HUES48 (cell line): ENCODE results near the gene TXNRD1.
"Not testable (repeated sequence)": the region's sequence is repeated elsewhere in the genome, so short reads cannot be mapped to it uniquely, and the experiment has no call there.

Experiments used
- H3K27ac ChIP-seq: one replicate; pipeline ENCODE4 v1.7.0; 2013; ENCODE audit warnings: low read depth, low read length, inconsistent platforms
- H3K27me3 ChIP-seq: 2 replicates; pipeline ENCODE4 v1.6.1; 2013; ENCODE audit warnings: mild to moderate bottlenecking, low read length; ENCODE audit not compliant: control insufficient read depth, insufficient read depth
- H3K36me3 ChIP-seq: 2 replicates; pipeline ENCODE4 v1.6.1; 2013; ENCODE audit warnings: low read length; ENCODE audit not compliant: control insufficient read depth, insufficient read depth
- H3K4me1 ChIP-seq: 2 replicates; pipeline ENCODE4 v1.6.1; 2013; ENCODE audit warnings: mild to moderate bottlenecking, low read length; ENCODE audit not compliant: control insufficient read depth, insufficient read depth
- H3K4me3 ChIP-seq: 2 replicates; pipeline ENCODE4 v1.5.1; 2013; ENCODE audit warnings: mild to moderate bottlenecking, low read depth, low read length
- H3K9ac ChIP-seq: 2 replicates; pipeline ENCODE4 v1.6.1; 2013; ENCODE audit warnings: mild to moderate bottlenecking, low read depth, low read length, moderate library complexity
- H3K9me3 ChIP-seq: 2 replicates; pipeline ENCODE4 v1.6.1; 2013; ENCODE audit warnings: low read length; ENCODE audit not compliant: control insufficient read depth, insufficient read depth

Gene TXNRD1

DNA sequence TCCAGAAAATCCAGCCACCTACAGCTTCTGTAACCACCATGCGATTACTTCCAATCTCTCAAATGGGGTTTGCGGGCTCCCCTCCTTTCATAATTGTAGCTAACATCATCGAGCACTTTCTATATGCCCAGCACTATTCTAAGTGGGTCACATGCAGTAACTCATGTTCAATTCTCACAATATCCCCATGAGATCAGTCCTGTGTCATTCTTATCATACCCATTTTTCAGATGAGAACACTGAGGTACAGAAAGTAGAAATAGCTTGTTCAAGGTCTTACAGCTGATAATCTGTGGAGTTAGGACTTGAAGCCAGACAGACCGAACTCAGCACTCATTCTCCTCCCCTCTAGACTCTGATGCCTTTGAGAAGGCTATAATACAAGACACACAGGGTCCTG lies 162.8 kb downstream of the TXNRD1 start:
- Histone ChIP-seq H3K9ac (no peak overlapping the region), H3K27me3 (no peaks in the 10 kb centered on the region), H3K27ac (no peak overlapping the region)

GRCh38 chr12:104381341-104381730 lies 165.8 kb downstream of the TXNRD1 start:
- Histone ChIP-seq H3K27ac (no peak overlapping the region), H3K4me3 (no peak overlapping the region), H3K36me3 (no peaks in the 10 kb centered on the region), H3K9ac (no peak overlapping the region), H3K9me3 (no peaks in the 10 kb centered on the region), H3K27me3 (no peaks in the 10 kb centered on the region), H3K4me1 (peaks cover 10% of the 10 kb centered on the region)

More for the DNA sequence above, 162.8 kb downstream of the TXNRD1 start:
- Histone ChIP-seq H3K9me3 (no peaks in the 10 kb centered on the region), H3K4me3 (no peak overlapping the region), H3K36me3 (no peaks in the 10 kb centered on the region), H3K4me1 (peaks cover 10% of the 10 kb centered on the region)

GRCh38 chr12:104381731-104382480 lies 166.3 kb downstream of the TXNRD1 start:
- H3K27ac ChIP-seq = no peak overlapping the region

DNA sequence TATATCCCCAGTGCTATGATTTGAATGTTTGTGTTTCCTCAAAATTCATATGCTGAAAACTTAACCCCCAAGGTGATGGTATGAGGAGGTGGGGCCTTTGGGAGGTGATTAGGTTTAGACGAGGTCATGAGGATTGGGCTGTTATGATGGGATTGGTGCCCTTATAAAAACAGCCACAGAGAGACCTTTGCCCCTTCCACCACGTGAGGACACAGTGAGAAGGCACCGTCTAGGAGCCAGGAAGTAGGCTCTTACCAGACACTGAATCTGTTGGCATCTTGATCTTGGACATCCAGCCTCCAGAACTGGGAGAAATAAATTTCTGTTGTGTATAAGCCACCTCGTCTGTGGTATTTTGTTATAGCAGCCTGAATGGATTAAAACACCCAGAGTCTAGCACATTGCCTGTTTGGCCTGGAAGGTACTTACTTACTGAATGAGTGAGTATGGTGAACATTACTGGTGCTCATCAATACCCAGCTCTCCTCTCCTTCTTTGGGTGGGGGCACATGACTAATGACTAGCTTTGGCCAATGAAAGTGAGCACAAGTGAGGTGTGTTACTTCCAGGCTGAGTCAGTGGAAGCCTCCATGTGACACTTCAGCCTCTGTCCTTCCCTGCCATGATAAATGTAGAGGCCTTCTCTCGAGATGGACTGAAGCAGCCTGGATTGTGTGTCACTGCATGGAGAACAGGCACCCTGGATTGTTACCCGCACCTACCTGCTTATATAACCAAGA lies 168.7 kb downstream of the TXNRD1 start:
- H3K27me3 ChIP-seq = no peaks in the 10 kb centered on the region
- H3K4me3 ChIP-seq = no peak overlapping the region
- no peak overlapping the region for H3K27ac ChIP-seq
- H3K9me3 ChIP-seq = no peaks in the 10 kb centered on the region
- no peak overlapping the region for H3K9ac ChIP-seq
- H3K36me3 ChIP-seq = no peaks in the 10 kb centered on the region
- H3K4me1 ChIP-seq = peaks cover 10% of the 10 kb centered on the region

More at GRCh38 chr12:104381731-104382480, 166.3 kb downstream of the TXNRD1 start:
- no peaks in the 10 kb centered on the region for H3K27me3 ChIP-seq
- H3K9me3 ChIP-seq = no peaks in the 10 kb centered on the region
- 0 out of 2 replicates have a peak overlapping the region, but pooled peaks have one; percentile 24 for H3K4me3 ChIP-seq
- no peak overlapping the region for H3K9ac ChIP-seq
- H3K4me1 ChIP-seq = peaks cover 10% of the 10 kb centered on the region
- H3K36me3 ChIP-seq = no peaks in the 10 kb centered on the region

- Histone ChIP-seq H3K4me3 (no peak overlapping the region), H3K36me3 (no peaks in the 10 kb centered on the region), H3K9me3 (no peaks in the 10 kb centered on the region), H3K27ac (no peak overlapping the region), H3K27me3 (no peaks in the 10 kb centered on the region), H3K4me1 (peaks cover 10% of the 10 kb centered on the region), H3K9ac (no peak overlapping the region)
Observed at GRCh38 chr12:104385510-104385909, 169.9 kb downstream of the TXNRD1 start.

DNA sequence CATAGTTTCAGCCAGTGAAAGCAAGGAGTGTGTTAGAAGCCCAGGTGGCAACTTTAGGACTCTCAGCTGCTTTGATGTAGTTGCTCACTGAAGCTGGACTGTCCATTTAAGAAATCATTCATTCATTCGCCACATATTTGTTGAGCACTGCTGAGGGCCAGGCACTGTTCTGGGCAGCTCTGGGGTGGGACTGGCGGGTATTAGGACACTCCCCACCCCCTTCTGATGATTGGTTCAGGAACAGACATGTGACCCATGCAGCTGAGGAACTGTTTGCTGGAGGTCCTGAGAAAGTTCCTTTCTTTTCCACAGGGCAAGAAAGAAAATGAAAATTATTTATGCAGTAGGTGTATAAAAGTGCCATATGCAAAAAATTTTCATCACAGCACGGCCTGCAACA lies 170.9 kb downstream of the TXNRD1 start:
- Histone ChIP-seq H3K36me3 (no peaks in the 10 kb centered on the region), H3K4me1 (peaks cover 6% of the 10 kb centered on the region), H3K27me3 (no peaks in the 10 kb centered on the region), H3K4me3 (no peak overlapping the region), H3K9me3 (no peaks in the 10 kb centered on the region), H3K27ac (no peak overlapping the region), H3K9ac (no peak overlapping the region)

GRCh38 chr12:104387190-104387589 lies 171.6 kb downstream of the TXNRD1 start:
- no peaks in the 10 kb centered on the region for H3K36me3 ChIP-seq
- H3K9me3 ChIP-seq = no peaks in the 10 kb centered on the region
- H3K4me1 ChIP-seq = 0 out of 2 replicates have a peak, but pooled peaks cover under 1% of the 10 kb centered on the region
- H3K27ac ChIP-seq = no peak overlapping the region
- H3K27me3 ChIP-seq = no peaks in the 10 kb centered on the region
- H3K9ac ChIP-seq = no peak overlapping the region
- H3K4me3 ChIP-seq = no peak overlapping the region

DNA sequence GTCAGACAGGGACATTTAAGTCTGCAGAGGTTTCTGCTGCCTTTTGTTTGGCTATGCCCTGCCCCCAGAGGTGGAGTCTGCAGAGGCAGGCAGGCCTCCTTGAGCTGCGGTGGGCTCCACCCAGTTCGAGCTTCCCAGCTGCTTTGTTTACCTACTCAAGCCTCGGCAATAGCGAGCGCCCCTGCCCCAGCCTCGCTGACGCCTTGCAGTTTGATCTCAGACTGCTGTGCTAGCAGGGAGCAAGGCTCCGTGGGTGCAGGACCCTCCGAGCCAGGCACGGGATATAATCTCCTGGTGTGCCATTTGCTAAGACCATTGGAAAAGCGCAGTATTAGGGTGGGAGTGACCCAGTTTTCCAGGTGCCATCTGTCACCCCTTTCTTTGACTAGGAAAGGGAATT lies 178.5 kb downstream of the TXNRD1 start:
- not testable (repeated sequence) for H3K36me3 ChIP-seq, H3K4me3 ChIP-seq, H3K9ac ChIP-seq, H3K4me1 ChIP-seq, H3K27ac ChIP-seq, H3K9me3 ChIP-seq, H3K27me3 ChIP-seq
